ENCODE results near the gene B4GALT1. TPM values are rescaled to one million over a fixed set of nuclear protein-coding genes. Genes with fewer than 3 reads are reported as not detected.

Gene B4GALT1
- total and polyA plus RNA-seq, 2 of the 8 experiments (the other 6 are each of a cell fraction or from before 2014, with no cell fraction given): 12.8 to 18.2 TPM

DNA sequence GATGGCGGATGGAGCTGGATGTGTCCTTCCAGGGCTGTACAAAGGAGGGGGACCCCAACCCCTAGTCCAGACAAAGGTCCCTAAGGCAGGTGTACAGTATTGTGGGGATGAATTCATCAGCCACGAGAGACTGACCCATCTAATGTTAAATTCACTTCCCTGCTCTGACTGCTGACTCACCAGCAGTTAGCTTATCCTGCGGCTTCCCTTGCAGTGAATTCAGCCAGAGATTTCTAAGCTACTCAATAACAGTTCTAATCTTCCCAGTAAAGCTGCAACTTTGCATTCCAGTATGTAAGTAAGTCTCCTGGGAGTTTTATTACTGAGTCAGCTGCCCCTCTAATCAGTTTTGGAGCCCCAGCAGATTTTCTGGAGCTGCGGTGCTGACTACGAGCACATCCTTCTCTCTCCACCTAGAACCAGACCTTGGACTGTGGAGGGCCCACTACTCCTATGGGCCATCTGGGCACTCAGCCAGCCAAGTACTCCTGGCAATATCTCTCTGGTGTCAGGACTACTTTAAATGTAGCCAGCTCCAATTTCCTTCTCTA, 16.1 kb downstream of the B4GALT1 start:
- no peaks in the 10 kb centered on the region for H3K79me1 ChIP-seq (ENCODE audit: low read depth, low read length)
- ChIA-PET CTCF (ENCODE audit: partially characterized antibody) (interaction anchor here (0.6 to 2.2 kb wide), 8 partner anchors 10 to 76 kb away, joined by 3 to 9 read pairs (median 3); no protein-coding TSS in a partner anchor), POLR2A (ENCODE audit: partially characterized antibody) (interaction anchor here (1.3 to 1.8 kb wide), 2 partner anchors 8 to 11 kb away, joined by 3 to 6 read pairs; no protein-coding TSS in a partner anchor)
- H3K18ac ChIP-seq (ENCODE audit: extremely low read depth, low read length): no peak overlapping the region
- no peak overlapping the region for H2AK5ac ChIP-seq (ENCODE audit: low read depth, low read length)
- no peaks in the 10 kb centered on the region for H4K20me1 ChIP-seq (replicated peaks in 1 of 2; ENCODE audit: control insufficient read depth in 1 of 2, insufficient read depth in 2 of 2, low read length in 2 of 2)
- no peak overlapping the region for H3K23ac ChIP-seq (ENCODE audit: insufficient read length)
- H2BK20ac ChIP-seq (ENCODE audit: low read length): no peak overlapping the region
- H3K4ac ChIP-seq (replicated peaks; ENCODE audit: insufficient read length, low read depth, low read length): no peak overlapping the region
- H4K8ac ChIP-seq (ENCODE audit: extremely low read depth, insufficient read depth, low read length): no peak overlapping the region
- H3K23me2 ChIP-seq (ENCODE audit: low read depth, low read length): no peaks in the 10 kb centered on the region
- no peak for DNase-seq (ENCODE audit: low read depth in 1 of 2, low spot score in 2 of 2)
- H3K36me3 ChIP-seq (ENCODE audit: control insufficient read depth in 2 of 4, insufficient read depth in 4 of 4, low read length in 3 of 4): no peaks in the 10 kb centered on the region
- H3K4me1 ChIP-seq (replicated peaks in 1 of 4; ENCODE audit: control insufficient read depth in 3 of 4, insufficient read depth in 4 of 4, low read length in 3 of 4): no peaks in the 10 kb centered on the region
- FAIRE-seq: no peak
- no peak overlapping the region for H3K27ac ChIP-seq (ENCODE audit: low read depth, low read length)
- H3K14ac ChIP-seq (ENCODE audit: insufficient read length): no peak overlapping the region
- no peak overlapping the region for H3K56ac ChIP-seq (replicated peaks; ENCODE audit: insufficient read length, low read depth, low read length)
- WGBS, 2 experiments (ENCODE audit: extremely low coverage in 1 of 2, insufficient coverage in 1 of 2, insufficient read length in 1 of 2, insufficient replicate concordance in 2 of 2, low coverage in 1 of 2, low lambda C conversion rate in 2 of 2, missing lambda C conversion rate in 1 of 2): 85% methylated on average over 5 of the region's 5 CpGs; no CpG with 5 or more reads in 1 of the 2 experiments
- 0 out of 4 replicates have a peak, but pooled peaks cover 0 to 2% of the 10 kb centered on the region in 2 experiments for H3K79me2 ChIP-seq (ENCODE audit: control insufficient read depth in 1 of 2, insufficient read depth in 2 of 2, low read length in 2 of 2)
- H3K27me3 ChIP-seq (replicated peaks in 1 of 4; ENCODE audit: control insufficient read depth in 3 of 4, extremely low read depth in 1 of 4, insufficient read depth in 3 of 4, low read length in 3 of 4): no peaks in the 10 kb centered on the region; a peak in 1 of 7 replicates
- H2BK15ac ChIP-seq (ENCODE audit: low read length): no peak overlapping the region
- no peak overlapping the region for H2BK5ac ChIP-seq (ENCODE audit: low read depth, low read length)
- no peak overlapping the region for H3K4me2 ChIP-seq (ENCODE audit: insufficient read depth in 1 of 2, low read depth in 2 of 2, low read length in 2 of 2)
- H2BK12ac ChIP-seq (ENCODE audit: low read depth, low read length): no peak overlapping the region
- H2BK120ac ChIP-seq (replicated peaks; ENCODE audit: low read depth, low read length): no peak overlapping the region
- no peak overlapping the region for H2AFZ ChIP-seq (ENCODE audit: low read length)
- no peak overlapping the region for H4K91ac ChIP-seq (replicated peaks; ENCODE audit: insufficient read length, low read length)
- no peak overlapping the region for H4K5ac ChIP-seq (ENCODE audit: insufficient read length, low read depth, low read length)
- H3K9ac ChIP-seq (replicated peaks in 1 of 4; ENCODE audit: extremely low read depth in 1 of 4, low read depth in 3 of 4, low read length in 3 of 4): no peak overlapping the region
- H3K4me3 ChIP-seq (ENCODE audit: extremely low read depth in 1 of 4, insufficient read depth in 2 of 4, low read depth in 3 of 4, low read length in 4 of 4): no peak overlapping the region
- H3K9me3 ChIP-seq (ENCODE audit: insufficient read depth in 2 of 2, low read depth in 1 of 2, low read length in 1 of 2): no peaks in the 10 kb centered on the region
- no peak for TF ChIP-seq SP1 (IDR thresholded peaks at IDR 0.05; ENCODE audit: low read depth, low read length)
- no peak for TF ChIP-seq KDM4A (IDR thresholded peaks at IDR 0.05; ENCODE audit: low read depth, low read length, severe bottlenecking)
- no peak for TF ChIP-seq CBX8 (IDR thresholded peaks at IDR 0.05; ENCODE audit: borderline replicate concordance, low read depth, low read length)
